IMR-90 (cell line): ENCODE measurements around the gene GRIK1. TPM values are rescaled to one million over a fixed set of nuclear protein-coding genes. Genes with fewer than 3 reads are reported as not detected.

Source experiments
- ATAC-seq: fragments of 200-7000 bp; cut with Tn5 transposase; 2 replicates; pipeline ENCODE4 v1.9.1; 2020; ENCODE audit warnings: low read depth, mild to moderate bottlenecking, moderate library complexity
- BruUV-seq: library from RNA; stranded (reverse); fragments of 400-500 nt; replicated peaks from 2 replicates; lab custom pipeline; 2021; lab: Mats Ljungman, UMichigan
- CTCF ChIA-PET: fragments of 300-600 bp; formaldehyde crosslinking; extraction: SDS; loops from one replicate; lab custom pipeline; 2021; ENCODE audit warnings: antibody characterized with exemption; lab: Yijun Ruan, JAX
- POLR2A ChIA-PET: fragments of 300-600 bp; sonication (Branson Sonifier 250); formaldehyde crosslinking; loops from one replicate; lab custom pipeline; 2022; ENCODE audit warnings: antibody characterized with exemption; ENCODE audit not compliant: unreplicated experiment; lab: Charles Lee
- DNase-seq: peaks from one replicate; pipeline ENCODE4 v3.0.0; 2013
- H2AFZ ChIP-seq: replicated peaks from 2 replicates; pipeline ENCODE3; 2013; ENCODE audit warnings: low read length, mild to moderate bottlenecking; ENCODE audit not compliant: poor library complexity
- H2AK5ac ChIP-seq: 2 replicates; pipeline ENCODE4 v1.6.1; 2013; ENCODE audit warnings: low read depth, low read length, inconsistent platforms
- H2AK9ac ChIP-seq: replicated peaks from 2 replicates; pipeline ENCODE3; 2013; ENCODE audit warnings: mild to moderate bottlenecking, low read depth, low read length, moderate library complexity; ENCODE audit not compliant: poor library complexity
- H2BK120ac ChIP-seq: 2 replicates; pipeline ENCODE4 v1.6.1; 2013; ENCODE audit warnings: low read depth, low read length, inconsistent platforms
- H2BK15ac ChIP-seq: 3 replicates; pipeline ENCODE4 v1.6.1; 2013; ENCODE audit warnings: low read depth, low read length, inconsistent platforms
- H2BK20ac ChIP-seq: 2 replicates; pipeline ENCODE4 v1.6.1; 2013; ENCODE audit warnings: low read depth, mild to moderate bottlenecking, inconsistent platforms, low read length, moderate library complexity
- H2BK5ac ChIP-seq: 2 replicates; pipeline ENCODE4 v1.6.1; 2013; ENCODE audit warnings: mild to moderate bottlenecking, low read depth, low read length, inconsistent platforms; ENCODE audit not compliant: poor library complexity, severe bottlenecking
- H3K14ac ChIP-seq: replicated peaks from 2 replicates; pipeline ENCODE4 v1.6.1; 2013; ENCODE audit warnings: low read depth, low read length, inconsistent platforms
- H3K18ac ChIP-seq: 2 replicates; pipeline ENCODE4 v1.6.1; 2013; ENCODE audit warnings: low read depth, low read length, control low read depth
- H3K23ac ChIP-seq: 2 replicates; pipeline ENCODE4 v1.6.1; 2013; ENCODE audit warnings: low read depth, low read length, inconsistent platforms
- H3K27ac ChIP-seq: 2 replicates; pipeline ENCODE4 v1.5.1; 2013; ENCODE audit warnings: mild to moderate bottlenecking, control low read depth, low read length; ENCODE audit not compliant: insufficient read depth
- H3K27me3 ChIP-seq: 2 replicates; pipeline ENCODE4 v1.6.1; 2013; ENCODE audit warnings: low read length; ENCODE audit not compliant: control insufficient read depth, insufficient read depth
- H3K36me3 ChIP-seq: 2 replicates; pipeline ENCODE4 v1.6.1; 2013; ENCODE audit warnings: low read length, mixed read lengths; ENCODE audit not compliant: control insufficient read depth, insufficient read depth
- H3K4ac ChIP-seq: 2 replicates; pipeline ENCODE4 v1.6.1; 2013; ENCODE audit warnings: low read depth, low read length, inconsistent platforms
- H3K4me1 ChIP-seq: 2 replicates; pipeline ENCODE4 v1.6.1; 2013; ENCODE audit warnings: low read length, mixed read lengths; ENCODE audit not compliant: control insufficient read depth, insufficient read depth
- H3K4me2 ChIP-seq: 2 replicates; pipeline ENCODE4 v1.6.1; 2013; ENCODE audit warnings: low read depth, mild to moderate bottlenecking, control low read depth, low read length, moderate library complexity
- H3K4me3 ChIP-seq: 2 replicates; pipeline ENCODE4 v1.5.1; 2013; ENCODE audit warnings: low read depth, mild to moderate bottlenecking, control low read depth, low read length, moderate library complexity; ENCODE audit not compliant: insufficient read depth
- H3K56ac ChIP-seq: 2 replicates; pipeline ENCODE4 v1.6.1; 2013; ENCODE audit warnings: low read length, inconsistent platforms; ENCODE audit not compliant: insufficient read depth; ENCODE audit errors: extremely low read depth
- H3K79me1 ChIP-seq, 2 experiments: 2 replicates each; pipeline ENCODE4 v1.6.1; 2013; ENCODE audit warnings: low read length in 2 of 2, inconsistent platforms in 1 of 2, low read depth in 1 of 2
- H3K9ac ChIP-seq: 2 replicates; pipeline ENCODE4 v1.6.1; 2013; ENCODE audit warnings: low read depth, low read length, control low read depth
- H3K9me1 ChIP-seq: 2 replicates; pipeline ENCODE4 v1.6.1; 2013; ENCODE audit warnings: low read length, inconsistent platforms; ENCODE audit not compliant: insufficient read depth
- H3K9me3 ChIP-seq: 2 replicates; pipeline ENCODE4 v1.6.1; 2013; ENCODE audit warnings: low read length; ENCODE audit not compliant: control insufficient read depth, insufficient read depth
- H4K20me1 ChIP-seq: 2 replicates; pipeline ENCODE4 v1.6.1; 2013; ENCODE audit warnings: low read length, inconsistent platforms; ENCODE audit not compliant: insufficient read depth
- H4K5ac ChIP-seq: 2 replicates; pipeline ENCODE4 v1.6.1; 2013; ENCODE audit warnings: mild to moderate bottlenecking, low read depth, low read length, control low read depth
- H4K8ac ChIP-seq, 2 experiments: 2 replicates each; pipeline ENCODE4 v1.6.1; 2013; ENCODE audit warnings: low read depth in 2 of 2, low read length in 2 of 2, control low read depth in 1 of 2, inconsistent platforms in 1 of 2
- H4K91ac ChIP-seq: 2 replicates; pipeline ENCODE4 v1.6.1; 2013; ENCODE audit warnings: low read depth, low read length, inconsistent platforms; ENCODE audit not compliant: insufficient read depth
- CEBPB ChIP-seq: IDR thresholded peaks from 2 replicates; pipeline ENCODE4 v1.6.1; 2012; ENCODE audit warnings: low read depth, low read length, improper control_type of control experiment
- FOS ChIP-seq: fragments of 150-350 bp; IDR thresholded peaks from 2 replicates; pipeline ENCODE4 v1.6.1; 2016; ENCODE audit warnings: low read depth, low read length
- MAFK ChIP-seq: IDR thresholded peaks from 2 replicates; pipeline ENCODE4 v1.6.1; 2012; ENCODE audit warnings: low read depth, low read length, improper control_type of control experiment
- MAZ ChIP-seq: IDR thresholded peaks from 2 replicates; pipeline ENCODE4 v1.6.1; 2012; ENCODE audit warnings: low read depth, mild to moderate bottlenecking, low read length, improper control_type of control experiment, moderate library complexity, borderline replicate concordance
- MXI1 ChIP-seq: IDR thresholded peaks from 2 replicates; pipeline ENCODE4 v1.6.1; 2012; ENCODE audit warnings: low read depth, mild to moderate bottlenecking, low read length, moderate library complexity, borderline replicate concordance
- NFE2L2 ChIP-seq: fragments of 150-350 bp; IDR thresholded peaks from 2 replicates; pipeline ENCODE4 v1.6.1; 2016; ENCODE audit warnings: low read depth, mild to moderate bottlenecking, low read length
- POLR2A ChIP-seq: IDR thresholded peaks from 2 replicates; pipeline ENCODE4 v1.6.1; 2012; ENCODE audit warnings: mild to moderate bottlenecking, low read depth, low read length
- RCOR1 ChIP-seq: IDR thresholded peaks from 2 replicates; pipeline ENCODE4 v1.6.1; 2012; ENCODE audit warnings: mild to moderate bottlenecking, low read length, improper control_type of control experiment; ENCODE audit not compliant: insufficient replicate concordance
- RFX5 ChIP-seq: IDR thresholded peaks from 2 replicates; pipeline ENCODE4 v1.8.0; 2012; ENCODE audit warnings: low read depth, mild to moderate bottlenecking, low read length, moderate library complexity
- SMC3 ChIP-seq: fragments of 150-350 bp; IDR thresholded peaks from 2 replicates; pipeline ENCODE4 v1.6.1; 2016; ENCODE audit warnings: low read depth, mild to moderate bottlenecking, antibody characterized with exemption, low read length, moderate library complexity
- WGBS, 2 experiments: methylation state at CpG; one replicate each; pipeline versions ENCODE4 v1.1.5 to v1.1.7; 2013; ENCODE audit warnings: missing lambda C conversion rate in 2 of 2; ENCODE audit not compliant: insufficient read length in 1 of 2; ENCODE audit errors: extremely low coverage in 2 of 2; 5-methylcytosine and 5-hydroxymethylcytosine counted together
- dilution Hi-C: fragments of 300-500 bp; cut with HindIII; formaldehyde crosslinking; loops from one replicate; pipeline ENCODE4 v1.14.3; 2018; ENCODE audit warnings: low sequenced_read_pairs; ENCODE audit not compliant: unreplicated experiment
- in situ Hi-C: fragments of 300-500 bp; cut with MboI; formaldehyde crosslinking; loops from 3 replicates; pipeline ENCODE4 v1.14.3; 2019; ENCODE audit warnings: low sequenced_read_pairs, inconsistent platforms, mixed read lengths
- intact Hi-C: fragments of 100-400 bp; cut with micrococcal nuclease; formaldehyde crosslinking; loops from 2 replicates; pipeline ENCODE4 v1.10.0; 2022
- polyA plus RNA-seq, 3 experiments: library from polyadenylated mRNA; depleted of rRNA; stranded (reverse); fragments of >200 nt; gene quantifications; 2 replicates each; pipeline ENCODE4 v1.2.3, GENCODE V29; 2012; ENCODE audit warnings: low replicate concordance in 1 of 3
- total RNA-seq: library from RNA; depleted of rRNA; stranded (reverse); fragments of >200 nt; gene quantifications from 2 replicates; pipeline ENCODE4 v1.2.3, GENCODE V29; 2012
- TF ChIP-seq, protein P1 (sequence below): conservative IDR thresholded peaks from 2 replicates; pipeline ENCODE4 v1.5.1; 2012; ENCODE audit warnings: mild to moderate bottlenecking, low read depth, low read length, improper control_type of control experiment

GRIK1 gene
- total and polyA plus RNA-seq, 2 of the 4 experiments (the other 2 are of a cell fraction): not detected

- ATAC-seq: no peak
- dilution Hi-C loops: no loop called here
- POLR2A ChIA-PET: no interaction called here
These were observed 443.5 kb downstream of the GRIK1 start for GRCh38 chr21:29496337-29496736.

More at GRCh38 chr21:29496337-29496736, 443.5 kb downstream of the GRIK1 start:
- H4K8ac ChIP-seq: no peak overlapping the region
- WGBS, 2 experiments: 43% methylated on average over 1 of the region's 1 CpG; no CpG with 5 or more reads in 1 of the 2 experiments
- H3K9ac ChIP-seq: no peak overlapping the region
- H3K27ac ChIP-seq: no peak overlapping the region
- no peak overlapping the region for H3K4ac ChIP-seq
- no peak for DNase-seq
- no peak overlapping the region for H4K91ac ChIP-seq
- TF ChIP-seq RCOR1 (no peak), MXI1 (no peak), POLR2A (no peak), RFX5 (no peak), MAZ (no peak), MAFK (no peak), SMC3 (no peak), CEBPB (no peak), NFE2L2 (no peak), FOS (no peak)
- TF ChIP-seq, protein P1, sequence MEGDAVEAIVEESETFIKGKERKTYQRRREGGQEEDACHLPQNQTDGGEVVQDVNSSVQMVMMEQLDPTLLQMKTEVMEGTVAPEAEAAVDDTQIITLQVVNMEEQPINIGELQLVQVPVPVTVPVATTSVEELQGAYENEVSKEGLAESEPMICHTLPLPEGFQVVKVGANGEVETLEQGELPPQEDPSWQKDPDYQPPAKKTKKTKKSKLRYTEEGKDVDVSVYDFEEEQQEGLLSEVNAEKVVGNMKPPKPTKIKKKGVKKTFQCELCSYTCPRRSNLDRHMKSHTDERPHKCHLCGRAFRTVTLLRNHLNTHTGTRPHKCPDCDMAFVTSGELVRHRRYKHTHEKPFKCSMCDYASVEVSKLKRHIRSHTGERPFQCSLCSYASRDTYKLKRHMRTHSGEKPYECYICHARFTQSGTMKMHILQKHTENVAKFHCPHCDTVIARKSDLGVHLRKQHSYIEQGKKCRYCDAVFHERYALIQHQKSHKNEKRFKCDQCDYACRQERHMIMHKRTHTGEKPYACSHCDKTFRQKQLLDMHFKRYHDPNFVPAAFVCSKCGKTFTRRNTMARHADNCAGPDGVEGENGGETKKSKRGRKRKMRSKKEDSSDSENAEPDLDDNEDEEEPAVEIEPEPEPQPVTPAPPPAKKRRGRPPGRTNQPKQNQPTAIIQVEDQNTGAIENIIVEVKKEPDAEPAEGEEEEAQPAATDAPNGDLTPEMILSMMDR: no peak
- no peak overlapping the region; the same call in 1 of the 2 replicates for H3K18ac ChIP-seq
- H3K79me1 ChIP-seq: peaks cover 0 to 2% of the 10 kb centered on the region in 2 experiments; a peak in 1 of 4 replicates
- no peak overlapping the region for H2BK15ac ChIP-seq
- no peaks in the 10 kb centered on the region for H3K4me1 ChIP-seq
- CTCF ChIA-PET: no interaction called here
- no peak overlapping the region for H2BK120ac ChIP-seq
- in situ Hi-C loops: no loop called here
- no peaks in the 10 kb centered on the region for H3K27me3 ChIP-seq
- H3K4me3 ChIP-seq: no peak overlapping the region
- H3K36me3 ChIP-seq: peaks cover 1% of the 10 kb centered on the region; the same call in 1 of the 2 replicates
- no peak overlapping the region for H2AK9ac ChIP-seq
- H3K23ac ChIP-seq: no peak overlapping the region
- H3K14ac ChIP-seq: no peak overlapping the region
- H3K9me1 ChIP-seq: no peaks in the 10 kb centered on the region
- H2BK5ac ChIP-seq: no peak overlapping the region
- BruUV-seq: no TSS peak
- no peak overlapping the region for H3K56ac ChIP-seq
- no peak overlapping the region for H3K4me2 ChIP-seq
- H2BK20ac ChIP-seq: no peak overlapping the region
- no peak overlapping the region for H4K5ac ChIP-seq
- H2AK5ac ChIP-seq: no peak overlapping the region
- peaks cover 9% of the 10 kb centered on the region for H3K9me3 ChIP-seq
- intact Hi-C loops: no loop called here
- no peaks in the 10 kb centered on the region for H4K20me1 ChIP-seq
- no peak overlapping the region for H2AFZ ChIP-seq
